Parietal lobe (tissue), 2 donors: ENCODE measurements around the gene PDE2A. TPM values are rescaled to one million over a fixed set of nuclear protein-coding genes. Genes with fewer than 3 reads are reported as not detected.

Experiments used
- small RNA-seq: library from RNA; depleted of rRNA; stranded (forward); fragments of <200 nt; gene quantifications from one replicate; pipeline ENCODE3, GENCODE V24; 2014; ENCODE audit warnings: low replicate concordance
- total RNA-seq: library from RNA; depleted of rRNA; stranded (reverse); fragments of >200 nt; gene quantifications from one replicate; pipeline ENCODE4 v1.2.3, GENCODE V29; 2014

Gene PDE2A
- total RNA-seq = 98.0 TPM

DNA sequence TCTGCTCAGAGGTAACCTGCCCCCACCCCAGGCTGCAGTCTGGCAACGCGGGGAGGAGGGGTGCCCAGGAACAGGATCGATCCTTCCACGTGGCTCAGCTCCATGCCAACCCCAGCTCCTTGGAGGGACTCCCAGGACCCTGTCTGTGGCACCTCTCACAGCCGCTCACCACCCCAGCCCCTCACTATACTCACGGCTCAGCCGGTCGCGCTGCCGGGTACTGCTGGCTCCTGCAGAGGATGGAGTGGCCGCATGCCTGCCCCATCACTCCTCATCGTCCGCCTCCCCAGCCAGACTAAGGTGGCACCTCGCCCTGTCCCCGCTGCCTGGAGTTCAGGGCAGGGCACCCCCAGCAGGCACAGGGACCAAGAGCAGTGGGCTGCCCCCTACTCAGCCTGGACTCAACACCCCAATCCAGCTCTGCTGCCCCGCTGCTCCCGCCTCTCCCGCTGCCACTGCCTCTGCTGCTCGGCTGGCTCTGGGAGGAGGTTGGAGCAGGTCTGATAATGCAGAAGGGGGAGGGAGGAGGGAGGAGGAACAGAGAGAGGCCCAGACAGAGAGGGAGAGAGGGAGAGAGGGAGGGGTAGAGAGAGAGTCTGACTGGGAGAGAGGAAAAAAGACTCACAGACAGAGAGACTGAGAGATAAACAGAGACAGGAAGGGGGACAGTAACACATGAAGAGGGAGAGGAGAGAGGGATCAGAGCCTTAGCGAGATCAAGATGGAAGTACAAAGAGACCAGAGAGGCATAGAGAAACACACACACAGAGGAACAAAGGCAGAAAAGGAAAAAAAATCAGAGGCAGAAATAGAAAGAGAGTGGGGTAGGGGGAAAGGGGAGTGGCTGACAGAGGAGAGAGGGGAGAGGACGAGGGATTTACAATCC, at the start of gene PDE2A:
TSS of gene PDE2A (minus strand) at position 480 of the 886 bp plus-strand sequence. CDS start at position 265, 215 bp downstream.

Small RNAs within 50 kb of the gene (small RNA-seq; reads per million reads assigned to genes)
- gene MIR139 (16.2 reads per million, percentile 92 among the genes with 10 or more reads in this experiment), gene RNU7-105P (not detected)

Other genes with a start within 250 kb of the PDE2A start
- 62.6 TPM for gene CLPB, start 239.9 kb downstream of the PDE2A start, total RNA-seq
- 40.1 TPM for gene ARAP1, start 78.0 kb upstream of the PDE2A start, total RNA-seq
- gene STARD10, start 119.6 kb upstream of the PDE2A start, total RNA-seq = 28.2 TPM
- 10.0 TPM for gene ATG16L2, start 140.0 kb upstream of the PDE2A start, total RNA-seq